Activated naive CD8-positive, alpha-beta T cell treated with anti-CD3 and anti-CD28 coated beads, Interleukin-2, amount 10 ng/mL, durations not matched to agents 7 days and 5 days (primary cell): ENCODE measurements around the gene ISG20L2. TPM values are rescaled to one million over a fixed set of nuclear protein-coding genes. Genes with fewer than 3 reads are reported as not detected.

Experiments used
- ATAC-seq: fragments of 150-1000 bp; cut with Tn5 transposase; one replicate; pipeline ENCODE4 v1.10.0; 2021; ENCODE audit warnings: low read depth, moderate library complexity
- POLR2A ChIA-PET: fragments of 350-600 bp; sonication (Branson Sonifier 250); formaldehyde crosslinking; loops from one replicate; lab custom pipeline; 2021; ENCODE audit warnings: antibody characterized with exemption; lab: Charles Lee
- DNase-seq: peaks from one replicate; pipeline ENCODE4 v3.0.0; 2021
- H3K27ac Mint-ChIP-seq: one replicate; pipeline ENCODE4 v1.8.0; 2022; ENCODE audit warnings: mild to moderate bottlenecking, mixed read lengths
- H3K27me3 Mint-ChIP-seq: one replicate; pipeline ENCODE4 v1.8.0; 2022; ENCODE audit warnings: mild to moderate bottlenecking, moderate library complexity, mixed read lengths
- H3K36me3 Mint-ChIP-seq: one replicate; pipeline ENCODE4 v1.8.0; 2021; ENCODE audit warnings: mild to moderate bottlenecking, mixed read lengths
- H3K4me1 Mint-ChIP-seq: one replicate; pipeline ENCODE4 v1.8.0; 2021; ENCODE audit warnings: mixed read lengths
- H3K4me3 Mint-ChIP-seq: one replicate; pipeline ENCODE4 v1.8.0; 2022; ENCODE audit warnings: mild to moderate bottlenecking, moderate library complexity, mixed read lengths
- H3K9me3 Mint-ChIP-seq: one replicate; pipeline ENCODE4 v1.8.0; 2021; ENCODE audit warnings: mixed read lengths
- total RNA-seq, 2 experiments: library from RNA; stranded (reverse); gene quantifications; one replicate each; pipeline ENCODE4 v1.2.3, GENCODE V29; 2021

Gene ISG20L2
- total RNA-seq: 10 to 100 TPM; 44.1 to 47.1 TPM

DNA sequence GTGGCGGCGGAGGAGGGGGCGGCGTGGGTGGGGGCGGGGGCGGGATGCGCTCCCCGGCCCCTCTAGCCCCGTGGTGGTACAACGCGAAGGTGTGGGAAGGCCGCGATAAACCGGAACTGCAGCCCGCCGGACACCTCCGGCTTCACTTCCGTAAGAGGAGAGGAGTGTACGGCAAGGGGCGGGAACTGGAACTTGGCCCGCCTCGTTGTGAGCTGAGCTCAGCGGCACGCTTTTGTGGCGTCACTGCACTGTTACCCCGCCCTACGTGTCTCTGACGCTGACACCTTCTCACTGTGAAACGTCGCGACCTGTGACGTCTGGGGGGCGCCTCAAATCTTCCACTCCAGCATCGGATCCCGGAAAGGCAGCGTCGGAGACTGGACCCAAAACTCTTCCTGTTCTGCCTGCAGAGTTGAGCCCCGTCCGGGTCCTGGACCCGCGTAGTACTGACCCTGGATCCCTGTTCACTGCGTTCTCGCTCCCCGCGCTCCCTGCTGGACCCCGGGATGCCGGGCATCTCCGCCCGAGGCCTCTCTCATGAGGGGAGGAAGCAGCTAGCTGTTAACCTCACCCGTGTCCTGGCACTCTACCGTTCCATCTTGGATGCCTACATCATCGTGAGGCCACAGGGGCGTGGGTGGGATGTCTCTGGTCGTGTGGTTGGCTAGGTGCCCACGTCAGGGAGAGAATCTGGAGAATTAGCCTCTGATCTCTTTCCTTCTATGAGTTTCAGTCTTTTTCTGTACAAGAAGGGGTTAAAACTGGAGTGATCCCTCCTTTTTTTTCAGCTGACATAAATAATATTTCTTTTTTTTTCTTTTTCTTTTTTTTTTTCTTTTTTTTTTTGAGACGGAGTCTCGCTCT, at the start of gene ISG20L2:
Gene ISG20L2 (minus strand): TSS at position 168 of the 864 bp plus-strand sequence. CDS start 1,114 bp downstream, outside the sequence.
- POLR2A ChIA-PET: interaction anchor here (0.9 to 6.5 kb wide), 23 partner anchors 8 to 446 kb away, joined by 3 to 82 read pairs (median 4); partner anchors contain the start of genes HDGF, INSRR, MEF2D and MRPL24
- Mint-ChIP-seq H3K36me3 (peaks cover 11% of the 10 kb centered on the region), H3K4me3 (no peak within 1 kb of the TSS), H3K27ac (peak within 1 kb of the TSS; percentile 99), H3K4me1 (peaks cover 24% of the 10 kb centered on the region), H3K27me3 (no peaks in the 10 kb centered on the region), H3K9me3 (no peaks in the 10 kb centered on the region)
- DNase-seq (peak; percentile 91), ATAC-seq (peak; percentile 88)

GRCh38 chr1:156777573-156777972, 49.0 kb upstream of the ISG20L2 start:
- DNase-seq (no peak), ATAC-seq (no peak)
- peak overlapping the region; percentile 19 for H3K27ac Mint-ChIP-seq
- H3K27me3 Mint-ChIP-seq: no peaks in the 10 kb centered on the region
- no peaks in the 10 kb centered on the region for H3K9me3 Mint-ChIP-seq
- no peak overlapping the region for H3K4me3 Mint-ChIP-seq
- peaks cover 14% of the 10 kb centered on the region for H3K36me3 Mint-ChIP-seq
- POLR2A ChIA-PET: interaction anchor here (0.6 kb wide), 1 partner anchor 51 kb away, joined by 3 read pairs; no protein-coding TSS in a partner anchor
- H3K4me1 Mint-ChIP-seq: peaks cover 35% of the 10 kb centered on the region

GRCh38 chr1:156776942-156777341, 48.4 kb upstream of the ISG20L2 start:
- no peaks in the 10 kb centered on the region for H3K27me3 Mint-ChIP-seq
- ATAC-seq (no peak), DNase-seq (no peak)
- H3K27ac Mint-ChIP-seq: no peak overlapping the region
- POLR2A ChIA-PET: interaction anchor here (0.6 to 1.0 kb wide), 2 partner anchors 25 to 51 kb away, joined by 3 read pairs; partner anchors contain the start of gene HDGF
- H3K4me1 Mint-ChIP-seq: peaks cover 37% of the 10 kb centered on the region
- no peaks in the 10 kb centered on the region for H3K9me3 Mint-ChIP-seq
- peaks cover 14% of the 10 kb centered on the region for H3K36me3 Mint-ChIP-seq
- no peak overlapping the region for H3K4me3 Mint-ChIP-seq

GRCh38 chr1:156775799-156776198, 47.2 kb upstream of the ISG20L2 start:
- H3K4me1 Mint-ChIP-seq: peaks cover 38% of the 10 kb centered on the region
- no peak for ATAC-seq
- no peak for DNase-seq
- no peaks in the 10 kb centered on the region for H3K9me3 Mint-ChIP-seq
- no peak overlapping the region for H3K4me3 Mint-ChIP-seq
- POLR2A ChIA-PET: interaction anchor here (0.7 kb wide), 1 partner anchor 89 kb away, joined by 4 read pairs; no protein-coding TSS in a partner anchor
- no peak overlapping the region for H3K27ac Mint-ChIP-seq
- H3K36me3 Mint-ChIP-seq: peaks cover 19% of the 10 kb centered on the region
- no peaks in the 10 kb centered on the region for H3K27me3 Mint-ChIP-seq

GRCh38 chr1:156773607-156774006, 45.0 kb upstream of the ISG20L2 start:
- peaks cover 27% of the 10 kb centered on the region for H3K36me3 Mint-ChIP-seq
- POLR2A ChIA-PET: no interaction called here
- ATAC-seq: peak; percentile 22

DNA sequence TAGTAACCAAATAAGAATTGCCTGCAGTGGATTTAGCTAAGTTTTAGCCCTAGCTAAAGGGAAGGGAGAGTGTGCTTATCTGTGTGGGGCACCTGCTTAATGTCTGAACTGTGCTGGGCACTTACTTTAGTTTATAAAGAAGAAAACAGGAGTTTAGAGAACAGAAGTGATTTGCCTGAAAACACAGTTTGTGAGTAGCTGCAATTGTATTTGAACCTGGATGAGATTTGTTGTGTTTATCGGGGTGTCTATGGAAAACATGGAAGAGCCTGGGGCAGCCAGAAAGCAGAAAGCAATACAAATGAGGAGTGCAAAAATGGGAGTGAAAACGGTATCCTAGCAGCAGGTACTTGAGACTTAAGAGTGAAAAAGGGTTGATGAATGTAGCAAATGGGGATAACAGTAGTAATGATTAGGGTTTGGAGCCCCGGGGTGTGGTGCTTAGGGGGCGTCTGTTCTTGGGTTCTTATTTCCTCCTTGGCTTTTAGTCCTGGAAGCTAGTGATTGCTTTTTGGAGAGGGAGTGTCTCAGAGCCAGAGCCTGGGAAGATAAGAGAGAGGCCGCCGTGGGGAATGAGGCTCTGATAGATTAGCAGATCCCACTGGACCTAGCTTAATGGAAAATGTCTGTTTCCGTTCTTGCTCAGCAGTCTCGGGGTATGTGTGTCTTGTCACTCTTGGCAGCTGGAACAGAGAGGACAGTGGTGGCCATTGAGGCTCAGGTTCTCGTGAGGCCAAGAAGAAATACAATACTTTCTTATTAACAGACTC, 44.3 kb upstream of the ISG20L2 start:
- Mint-ChIP-seq H3K27ac (no peak overlapping the region), H3K27me3 (no peaks in the 10 kb centered on the region), H3K4me3 (no peak overlapping the region), H3K36me3 (peaks cover 25% of the 10 kb centered on the region), H3K9me3 (no peaks in the 10 kb centered on the region), H3K4me1 (peaks cover 51% of the 10 kb centered on the region)
- DNase-seq (no peak), ATAC-seq (no peak)
- POLR2A ChIA-PET: interaction anchor here (1.1 kb wide), 1 partner anchor 21 kb away, joined by 5 read pairs; the partner anchor contains the start of gene HDGF

More at GRCh38 chr1:156773607-156774006, 45.0 kb upstream of the ISG20L2 start:
- Mint-ChIP-seq H3K4me3 (no peak overlapping the region), H3K4me1 (peaks cover 52% of the 10 kb centered on the region), H3K9me3 (no peaks in the 10 kb centered on the region), H3K27ac (peak overlapping the region; percentile 37), H3K27me3 (no peaks in the 10 kb centered on the region)
- DNase-seq: no peak

- DNase-seq (no peak), ATAC-seq (no peak)
- Mint-ChIP-seq H3K4me3 (no peak overlapping the region), H3K9me3 (no peaks in the 10 kb centered on the region), H3K4me1 (peaks cover 46% of the 10 kb centered on the region), H3K27ac (no peak overlapping the region), H3K36me3 (peaks cover 25% of the 10 kb centered on the region), H3K27me3 (no peaks in the 10 kb centered on the region)
- POLR2A ChIA-PET: interaction anchor here (1.1 kb wide), 1 partner anchor 21 kb away, joined by 5 read pairs; the partner anchor contains the start of gene HDGF
Observed at GRCh38 chr1:156772222-156772621, 43.7 kb upstream of the ISG20L2 start.

DNA sequence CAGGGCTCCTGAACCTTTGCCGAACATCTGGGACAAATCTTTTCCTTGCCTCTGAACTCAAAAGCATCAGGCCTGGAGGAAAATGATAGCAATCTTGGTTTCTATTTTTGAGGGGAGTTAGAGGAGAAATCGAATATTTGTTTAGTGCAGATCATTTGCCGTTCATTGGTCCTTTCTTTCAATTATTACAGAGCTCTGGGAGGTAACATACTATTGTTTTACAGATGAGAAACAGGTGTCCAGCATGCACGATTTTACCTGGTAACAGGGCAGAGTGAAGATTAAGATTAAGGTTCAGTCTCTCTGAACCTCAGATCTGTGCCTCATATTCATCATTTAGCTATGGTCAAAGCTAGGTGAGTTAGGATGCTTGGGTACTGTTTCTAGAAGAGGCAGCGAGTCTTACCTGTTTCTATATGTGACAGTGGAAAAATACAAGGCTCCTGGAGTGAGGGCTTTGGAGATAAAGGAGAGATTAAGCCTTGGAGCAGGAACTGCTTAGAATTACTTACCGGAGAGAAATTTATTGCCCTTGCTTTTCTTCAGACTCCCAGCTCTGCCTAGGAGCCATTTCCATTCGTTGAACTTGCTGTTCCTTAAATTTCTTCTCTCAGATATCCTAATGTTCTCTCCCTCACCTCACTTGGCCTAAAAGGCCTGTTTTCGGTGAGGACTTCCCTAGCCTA, 40.2 kb upstream of the ISG20L2 start:
- H3K9me3 Mint-ChIP-seq: no peaks in the 10 kb centered on the region
- H3K27ac Mint-ChIP-seq: peak overlapping the region; percentile 62
- ATAC-seq (no peak), DNase-seq (no peak)
- peaks cover 19% of the 10 kb centered on the region for H3K36me3 Mint-ChIP-seq
- POLR2A ChIA-PET: interaction anchor here (0.9 to 6.6 kb wide), 6 partner anchors 17 to 91 kb away, joined by 3 to 67 read pairs (median 6); partner anchors contain the start of genes HDGF, METTL25B and MRPL24
- no peak overlapping the region for H3K4me3 Mint-ChIP-seq
- H3K27me3 Mint-ChIP-seq: no peaks in the 10 kb centered on the region
- peaks cover 48% of the 10 kb centered on the region for H3K4me1 Mint-ChIP-seq

- Mint-ChIP-seq H3K4me1 (peaks cover 40% of the 10 kb centered on the region), H3K27me3 (no peaks in the 10 kb centered on the region), H3K27ac (no peak overlapping the region), H3K4me3 (no peak overlapping the region), H3K9me3 (no peaks in the 10 kb centered on the region), H3K36me3 (peaks cover 13% of the 10 kb centered on the region)
- no peak for ATAC-seq
- POLR2A ChIA-PET: interaction anchor here (0.9 to 6.6 kb wide), 14 partner anchors 16 to 93 kb away, joined by 3 to 67 read pairs (median 4); partner anchors contain the start of genes HDGF, ISG20L2, METTL25B and MRPL24
- peak; percentile 58 for DNase-seq
Observed at GRCh38 chr1:156767879-156768604, 39.5 kb upstream of the ISG20L2 start.

- Mint-ChIP-seq H3K4me3 (no peak within 1 kb of the TSS), H3K9me3 (no peaks in the 10 kb centered on the region), H3K27me3 (no peaks in the 10 kb centered on the region), H3K4me1 (peaks cover 34% of the 10 kb centered on the region), H3K27ac (no peak within 1 kb of the TSS), H3K36me3 (peaks cover 13% of the 10 kb centered on the region)
- DNase-seq (peak; percentile 89), ATAC-seq (peak; percentile 96)
- POLR2A ChIA-PET: interaction anchor here (0.6 to 6.6 kb wide), 12 partner anchors 11 to 94 kb away, joined by 3 to 67 read pairs (median 4); partner anchors contain the start of genes HDGF, ISG20L2, METTL25B and MRPL24
Observed at GRCh38 chr1:156767101-156767878, 38.7 kb upstream of the ISG20L2 start, which contains the start of gene PRCC. TSS of gene PRCC (plus strand) at chr1:156767535. CDS start at chr1:156767772, 237 bp downstream.
